ENCODE measurements around the gene DDX23.

DDX23 gene

GRCh38 chr12:48828293-48828692, 23.7 kb downstream of the DDX23 start:
- Histone ChIP-seq H3K27me3 (no peaks in the 10 kb centered on the region), H3K9me3 (no peaks in the 10 kb centered on the region), H3K4me3 (ENCODE audit: low read depth, low read length) (no peak overlapping the region), H3K36me3 (peaks cover 45% of the 10 kb centered on the region), H3K4me1 (no peaks in the 10 kb centered on the region)
- DNase-seq: no peak
- no peak for TF ChIP-seq CTCF (IDR thresholded peaks at IDR 0.05; ENCODE audit: low read depth, low read length)

GRCh38 chr12:48827513-48828096, 24.4 kb downstream of the DDX23 start:
- H3K36me3 ChIP-seq: peaks cover 38% of the 10 kb centered on the region
- DNase-seq: no peak
- no peak for TF ChIP-seq CTCF (IDR thresholded peaks at IDR 0.05; ENCODE audit: low read depth, low read length)
- H3K27me3 ChIP-seq: no peaks in the 10 kb centered on the region
- H3K4me1 ChIP-seq: no peaks in the 10 kb centered on the region
- no peak overlapping the region for H3K4me3 ChIP-seq (ENCODE audit: low read depth, low read length)
- no peaks in the 10 kb centered on the region for H3K9me3 ChIP-seq

- peaks cover 32% of the 10 kb centered on the region for H3K36me3 ChIP-seq
- no peaks in the 10 kb centered on the region for H3K4me1 ChIP-seq
- no peaks in the 10 kb centered on the region for H3K27me3 ChIP-seq
- DNase-seq: no peak
- TF ChIP-seq CTCF (IDR thresholded peaks at IDR 0.05; ENCODE audit: low read depth, low read length): no peak
- H3K9me3 ChIP-seq: no peaks in the 10 kb centered on the region
- H3K4me3 ChIP-seq (ENCODE audit: low read depth, low read length): no peak overlapping the region
Measured at GRCh38 chr12:48827026-48827425, 24.9 kb downstream of the DDX23 start.

GRCh38 chr12:48826209-48826855, 25.6 kb downstream of the DDX23 start:
- H3K4me3 ChIP-seq (ENCODE audit: low read depth, low read length): no peak overlapping the region
- H3K27me3 ChIP-seq: no peaks in the 10 kb centered on the region
- H3K9me3 ChIP-seq: no peaks in the 10 kb centered on the region
- peaks cover 25% of the 10 kb centered on the region for H3K36me3 ChIP-seq
- no peaks in the 10 kb centered on the region for H3K4me1 ChIP-seq
- DNase-seq: no peak
- no peak for TF ChIP-seq CTCF (IDR thresholded peaks at IDR 0.05; ENCODE audit: low read depth, low read length)

- Histone ChIP-seq H3K9me3 (no peaks in the 10 kb centered on the region), H3K4me1 (no peaks in the 10 kb centered on the region), H3K36me3 (peaks cover 14% of the 10 kb centered on the region), H3K4me3 (ENCODE audit: low read depth, low read length) (no peak overlapping the region), H3K27me3 (no peaks in the 10 kb centered on the region)
- TF ChIP-seq CTCF (IDR thresholded peaks at IDR 0.05; ENCODE audit: low read depth, low read length): no peak
- DNase-seq: no peak
Measured at GRCh38 chr12:48824905-48825304, 27.1 kb downstream of the DDX23 start.

GRCh38 chr12:48824112-48824511, 27.9 kb downstream of the DDX23 start:
- peaks cover 10% of the 10 kb centered on the region for H3K36me3 ChIP-seq
- H3K9me3 ChIP-seq: no peaks in the 10 kb centered on the region
- no peak for TF ChIP-seq CTCF (IDR thresholded peaks at IDR 0.05; ENCODE audit: low read depth, low read length)
- H3K27me3 ChIP-seq: no peaks in the 10 kb centered on the region
- DNase-seq: no peak
- no peaks in the 10 kb centered on the region for H3K4me1 ChIP-seq
- no peak overlapping the region for H3K4me3 ChIP-seq (ENCODE audit: low read depth, low read length)

All from BE2C (cell line).